ENCODE measurements around the gene PRDM16.
"Not testable (repeated sequence)": the region's sequence is repeated elsewhere in the genome, so short reads cannot be mapped to it uniquely, and the experiment has no call there.

PRDM16 gene

GRCh38 chr1:3226701-3227350 is 157.8 kb downstream of the PRDM16 start:
- DNase-seq (ENCODE audit: low read depth in 2 of 2), result no peak

GRCh38 chr1:3227351-3227704 is 158.3 kb downstream of the PRDM16 start:
- DNase-seq (ENCODE audit: low read depth in 2 of 2), result no peak

DNA sequence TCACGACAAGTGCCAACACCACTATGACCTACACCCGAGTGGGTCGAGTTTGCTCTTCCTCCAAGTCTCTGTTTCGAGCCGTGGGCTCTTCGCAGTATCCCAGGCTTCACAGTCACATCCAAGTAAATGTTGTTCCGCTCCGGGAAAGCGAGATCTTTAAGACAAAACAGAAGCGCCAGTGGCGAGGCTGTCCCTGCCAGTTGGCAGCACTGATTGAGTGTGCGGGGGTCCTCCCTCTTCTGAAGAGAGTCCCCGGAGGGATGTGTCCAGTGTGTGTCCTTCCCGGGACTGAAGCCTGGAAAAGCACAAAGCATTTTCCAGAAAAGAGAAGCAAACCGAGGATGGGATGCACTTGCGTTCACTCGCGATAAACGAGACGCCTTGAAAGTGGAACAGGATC is 158.9 kb downstream of the PRDM16 start:
- no peak for DNase-seq (ENCODE audit: low read depth in 2 of 2)

GRCh38 chr1:3229081-3229725 is 160.2 kb downstream of the PRDM16 start:
- no peak for DNase-seq (ENCODE audit: low read depth in 2 of 2)

- DNase-seq (ENCODE audit: low read depth in 2 of 2), result no peak
Observed at GRCh38 chr1:3230553-3230952, 161.6 kb downstream of the PRDM16 start.

- DNase-seq (ENCODE audit: low read depth in 2 of 2), result no peak
Observed at GRCh38 chr1:3231245-3231644, 162.2 kb downstream of the PRDM16 start.

GRCh38 chr1:3231826-3232225 is 162.8 kb downstream of the PRDM16 start:
- DNase-seq (ENCODE audit: low read depth in 2 of 2), result no peak

GRCh38 chr1:3233031-3233430 is 164.0 kb downstream of the PRDM16 start:
- no peak for DNase-seq (ENCODE audit: low read depth in 2 of 2)

- no peak for DNase-seq (ENCODE audit: low read depth in 2 of 2)
Observed at GRCh38 chr1:3233551-3233950, 164.5 kb downstream of the PRDM16 start.

- DNase-seq (ENCODE audit: low read depth in 2 of 2), result no peak
Observed at GRCh38 chr1:3234281-3234680, 165.3 kb downstream of the PRDM16 start.

DNA sequence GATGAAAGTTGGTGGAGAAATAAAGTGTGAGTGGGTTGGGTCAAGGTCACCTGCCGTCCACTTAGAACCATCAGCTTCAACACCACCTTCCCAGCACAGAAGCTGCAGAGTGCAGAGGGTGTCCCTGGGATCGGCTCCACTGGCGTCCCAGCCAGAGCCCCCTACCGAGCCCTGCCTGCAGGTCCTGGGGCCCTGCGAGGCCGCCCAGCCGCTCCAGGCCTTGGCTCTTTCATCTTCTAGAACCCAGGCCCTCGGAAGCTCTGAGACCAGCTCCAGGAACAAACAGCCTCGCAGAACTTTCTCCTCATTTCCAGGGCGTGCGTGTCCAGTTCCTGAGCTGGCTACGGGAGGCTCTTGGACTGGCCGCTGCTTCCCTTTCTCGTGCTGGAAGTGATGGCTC is 166.0 kb downstream of the PRDM16 start:
- no peak for DNase-seq (ENCODE audit: low read depth in 2 of 2)

GRCh38 chr1:3235496-3235895 is 166.5 kb downstream of the PRDM16 start:
- no peak for DNase-seq (ENCODE audit: low read depth in 2 of 2)

DNA sequence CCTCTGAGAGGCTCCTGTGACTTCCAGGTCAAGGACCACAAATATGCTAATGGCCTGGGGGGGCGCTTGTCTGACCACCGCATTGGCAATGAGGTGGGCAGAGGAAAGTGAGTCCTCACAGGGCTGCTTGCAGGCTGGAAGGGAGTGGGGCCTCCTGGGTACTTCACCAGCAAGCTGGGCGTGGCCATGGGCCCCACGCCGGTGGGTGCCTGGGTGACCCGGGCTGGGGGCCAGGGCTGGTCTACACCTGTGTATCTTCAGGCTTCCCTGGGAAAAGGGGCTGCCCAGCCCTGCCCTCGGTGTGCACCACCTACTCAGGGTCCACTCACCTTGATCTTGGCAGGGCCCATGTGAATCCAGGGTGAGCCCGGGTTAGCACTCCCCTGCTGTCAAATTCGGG is 167.4 kb downstream of the PRDM16 start:
- no peak for DNase-seq (ENCODE audit: low read depth in 2 of 2)

DNA sequence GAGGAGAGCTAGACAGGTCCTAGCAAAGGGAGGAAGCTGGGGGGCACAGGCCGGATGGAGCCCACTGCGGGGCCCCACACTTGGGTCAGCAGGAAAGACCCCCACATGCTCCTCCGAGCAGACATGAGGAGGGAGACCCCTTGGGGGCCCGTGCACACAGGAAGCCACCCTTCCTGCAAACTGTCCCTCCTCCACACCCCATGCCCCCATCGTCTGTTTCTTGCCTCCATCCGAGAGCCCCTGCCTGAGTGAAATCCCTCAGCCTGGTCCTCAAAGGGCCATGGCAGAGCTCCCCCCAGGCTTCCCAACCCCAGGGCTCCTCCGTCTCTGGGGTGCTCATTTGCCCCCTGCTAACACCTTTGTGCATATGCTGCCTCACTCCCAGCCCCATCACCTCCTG is 168.0 kb downstream of the PRDM16 start:
- no peak for DNase-seq (ENCODE audit: low read depth in 2 of 2)

GRCh38 chr1:3237570-3237969 is 168.6 kb downstream of the PRDM16 start:
- no peak for DNase-seq (ENCODE audit: low read depth in 2 of 2)

GRCh38 chr1:3237994-3238702 is 169.1 kb downstream of the PRDM16 start:
- DNase-seq (ENCODE audit: low read depth in 2 of 2), result no peak

GRCh38 chr1:3238703-3239278 is 169.8 kb downstream of the PRDM16 start:
- DNase-seq (ENCODE audit: low read depth in 2 of 2), result no peak

DNA sequence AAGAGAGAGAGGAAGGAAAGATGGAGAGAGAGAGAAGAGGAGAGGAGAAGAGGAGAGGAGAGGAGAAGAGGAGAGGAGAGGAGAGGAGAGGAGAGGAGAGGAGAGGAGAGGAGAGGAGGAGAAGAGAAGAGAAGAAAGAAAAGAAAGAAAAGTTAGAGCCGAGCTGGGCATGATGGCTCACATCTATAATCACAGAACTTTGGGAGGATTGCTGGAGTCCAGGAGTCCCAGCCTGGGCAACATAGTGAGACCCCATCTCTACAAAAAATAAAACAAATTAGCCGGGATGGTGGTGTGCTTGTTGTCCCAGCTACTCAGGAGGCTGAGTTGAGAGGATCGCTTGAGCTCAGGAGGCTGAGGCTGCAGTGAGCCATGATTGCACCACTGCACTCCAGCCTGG is 171.0 kb downstream of the PRDM16 start:
- DNase-seq (ENCODE audit: low read depth in 2 of 2), result not testable (repeated sequence)

- DNase-seq (ENCODE audit: low read depth in 2 of 2), result no peak
Observed at GRCh38 chr1:3240524-3241235, 171.7 kb downstream of the PRDM16 start.

- DNase-seq (ENCODE audit: low read depth in 2 of 2), result no peak
Observed at GRCh38 chr1:3241236-3241550, 172.2 kb downstream of the PRDM16 start.

DNA sequence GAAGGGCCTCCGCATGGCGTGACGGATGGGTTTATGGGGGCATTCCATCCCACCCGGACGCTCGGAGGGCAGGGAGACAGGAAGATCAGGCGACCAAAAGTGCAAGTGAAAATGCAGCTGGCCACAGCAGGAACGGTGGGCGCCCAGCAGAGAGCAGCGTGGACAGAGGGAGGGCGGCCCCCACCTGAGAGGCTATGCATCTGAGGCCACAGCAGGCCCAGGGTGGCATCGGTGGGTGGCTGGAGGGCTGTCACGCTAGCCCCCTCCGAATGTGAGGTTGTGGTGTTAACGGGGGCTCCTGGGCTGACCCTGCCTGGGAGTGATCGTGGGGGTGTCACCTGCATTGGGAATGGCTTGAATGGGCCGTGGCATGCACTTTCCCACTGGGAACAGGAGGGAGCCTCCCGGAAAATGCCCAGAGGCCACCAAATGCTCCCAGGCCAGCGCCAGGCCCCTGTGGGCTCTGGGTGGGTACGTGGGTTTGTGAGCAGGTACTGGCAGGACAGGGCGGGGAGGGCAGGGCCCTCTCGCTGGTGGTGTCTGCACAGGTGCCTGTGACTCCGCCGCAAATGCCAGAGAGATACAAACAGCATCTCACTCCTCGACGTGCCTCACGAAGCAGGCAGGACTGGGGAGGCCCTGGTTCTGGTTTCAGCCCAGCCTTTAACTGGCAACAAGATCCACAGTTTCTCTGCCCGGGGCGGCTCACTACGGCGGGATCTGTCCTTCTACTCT is 172.8 kb downstream of the PRDM16 start:
- no peak for DNase-seq (ENCODE audit: low read depth in 2 of 2)

Data from stimulated activated CD8-positive, alpha-beta memory T cell treated with anti-CD3 and anti-CD28 coated beads, Interleukin-15, amount 100 ng/mL, for 4 hours (primary cell).